ENCODE data around the gene BSN.

Gene BSN

GRCh38 chr3:49652903-49653415 is 98.7 kb downstream of the BSN start:
- TF ChIP-seq SIN3A (IDR thresholded peaks at IDR 0.05; ENCODE audit: borderline replicate concordance, insufficient read depth, low read length) = no peak
- TF ChIP-seq, protein P1, sequence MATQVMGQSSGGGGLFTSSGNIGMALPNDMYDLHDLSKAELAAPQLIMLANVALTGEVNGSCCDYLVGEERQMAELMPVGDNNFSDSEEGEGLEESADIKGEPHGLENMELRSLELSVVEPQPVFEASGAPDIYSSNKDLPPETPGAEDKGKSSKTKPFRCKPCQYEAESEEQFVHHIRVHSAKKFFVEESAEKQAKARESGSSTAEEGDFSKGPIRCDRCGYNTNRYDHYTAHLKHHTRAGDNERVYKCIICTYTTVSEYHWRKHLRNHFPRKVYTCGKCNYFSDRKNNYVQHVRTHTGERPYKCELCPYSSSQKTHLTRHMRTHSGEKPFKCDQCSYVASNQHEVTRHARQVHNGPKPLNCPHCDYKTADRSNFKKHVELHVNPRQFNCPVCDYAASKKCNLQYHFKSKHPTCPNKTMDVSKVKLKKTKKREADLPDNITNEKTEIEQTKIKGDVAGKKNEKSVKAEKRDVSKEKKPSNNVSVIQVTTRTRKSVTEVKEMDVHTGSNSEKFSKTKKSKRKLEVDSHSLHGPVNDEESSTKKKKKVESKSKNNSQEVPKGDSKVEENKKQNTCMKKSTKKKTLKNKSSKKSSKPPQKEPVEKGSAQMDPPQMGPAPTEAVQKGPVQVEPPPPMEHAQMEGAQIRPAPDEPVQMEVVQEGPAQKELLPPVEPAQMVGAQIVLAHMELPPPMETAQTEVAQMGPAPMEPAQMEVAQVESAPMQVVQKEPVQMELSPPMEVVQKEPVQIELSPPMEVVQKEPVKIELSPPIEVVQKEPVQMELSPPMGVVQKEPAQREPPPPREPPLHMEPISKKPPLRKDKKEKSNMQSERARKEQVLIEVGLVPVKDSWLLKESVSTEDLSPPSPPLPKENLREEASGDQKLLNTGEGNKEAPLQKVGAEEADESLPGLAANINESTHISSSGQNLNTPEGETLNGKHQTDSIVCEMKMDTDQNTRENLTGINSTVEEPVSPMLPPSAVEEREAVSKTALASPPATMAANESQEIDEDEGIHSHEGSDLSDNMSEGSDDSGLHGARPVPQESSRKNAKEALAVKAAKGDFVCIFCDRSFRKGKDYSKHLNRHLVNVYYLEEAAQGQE (IDR thresholded peaks at IDR 0.05; ENCODE audit: insufficient read depth in 1 of 2, low read depth in 2 of 2, low read length in 2 of 2) = no peak
- no peak for TF ChIP-seq POLR2AphosphoS5 (IDR thresholded peaks at IDR 0.05; ENCODE audit: low read depth, low read length)
- no peak for TF ChIP-seq FOXP2 (optimal IDR thresholded peaks at IDR 0.05; ENCODE audit: borderline replicate concordance, extremely low read depth, extremely low read length, insufficient read depth)
- no peak for TF ChIP-seq TAF1 (IDR thresholded peaks at IDR 0.05; ENCODE audit: borderline replicate concordance, insufficient read depth, low read length)

DNA sequence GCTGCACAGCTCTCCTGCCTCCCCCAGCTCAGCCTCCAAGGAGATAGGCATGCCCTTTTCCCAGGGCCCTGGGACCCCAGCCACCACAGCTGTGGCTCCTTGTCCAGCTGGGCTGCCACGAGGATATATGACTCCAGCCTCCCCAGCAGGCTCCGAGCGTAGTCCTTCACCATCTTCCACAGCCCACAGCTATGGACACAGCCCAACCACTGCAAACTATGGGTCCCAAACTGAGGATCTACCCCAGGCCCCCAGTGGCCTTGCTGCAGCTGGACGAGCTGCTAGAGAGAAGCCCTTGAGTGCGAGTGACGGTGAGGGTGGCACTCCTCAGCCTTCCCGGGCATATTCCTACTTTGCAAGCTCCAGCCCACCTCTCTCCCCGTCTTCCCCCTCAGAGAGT is 99.3 kb downstream of the BSN start:
- no peak for TF ChIP-seq FOXP2 (optimal IDR thresholded peaks at IDR 0.05; ENCODE audit: borderline replicate concordance, extremely low read depth, extremely low read length, insufficient read depth)
- no peak for TF ChIP-seq POLR2AphosphoS5 (IDR thresholded peaks at IDR 0.05; ENCODE audit: low read depth, low read length)
- TF ChIP-seq TAF1 (IDR thresholded peaks at IDR 0.05; ENCODE audit: borderline replicate concordance, insufficient read depth, low read length) = no peak
- TF ChIP-seq SIN3A (IDR thresholded peaks at IDR 0.05; ENCODE audit: borderline replicate concordance, insufficient read depth, low read length) = no peak
- TF ChIP-seq, protein P1 (IDR thresholded peaks at IDR 0.05; ENCODE audit: insufficient read depth in 1 of 2, low read depth in 2 of 2, low read length in 2 of 2) = no peak

DNA sequence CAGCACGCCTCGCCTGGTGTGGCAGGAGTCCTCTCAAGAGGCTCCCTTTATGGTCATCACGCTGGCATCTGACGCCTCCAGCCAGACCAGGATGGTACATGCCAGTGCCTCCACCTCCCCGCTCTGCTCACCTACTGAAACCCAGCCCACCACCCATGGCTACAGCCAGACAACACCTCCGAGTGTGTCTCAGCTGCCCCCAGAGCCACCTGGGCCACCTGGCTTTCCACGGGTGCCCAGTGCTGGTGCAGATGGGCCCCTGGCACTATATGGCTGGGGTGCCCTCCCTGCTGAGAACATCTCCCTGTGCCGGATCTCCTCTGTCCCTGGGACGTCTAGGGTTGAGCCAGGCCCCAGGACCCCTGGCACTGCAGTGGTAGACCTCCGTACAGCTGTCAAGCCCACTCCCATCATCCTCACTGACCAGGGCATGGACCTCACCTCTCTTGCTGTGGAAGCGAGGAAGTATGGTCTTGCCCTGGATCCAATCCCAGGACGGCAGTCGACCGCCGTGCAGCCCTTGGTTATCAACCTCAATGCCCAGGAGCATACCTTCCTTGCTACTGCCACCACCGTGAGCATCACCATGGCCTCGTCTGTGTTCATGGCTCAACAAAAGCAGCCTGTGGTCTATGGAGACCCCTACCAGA is 100.0 kb downstream of the BSN start:
- TF ChIP-seq FOXP2 (optimal IDR thresholded peaks at IDR 0.05; ENCODE audit: borderline replicate concordance, extremely low read depth, extremely low read length, insufficient read depth) (no peak), POLR2AphosphoS5 (IDR thresholded peaks at IDR 0.05; ENCODE audit: low read depth, low read length) (no peak), SIN3A (IDR thresholded peaks at IDR 0.05; ENCODE audit: borderline replicate concordance, insufficient read depth, low read length) (no peak)
- TF ChIP-seq, protein P1 (IDR thresholded peaks at IDR 0.05; ENCODE audit: insufficient read depth in 1 of 2, low read depth in 2 of 2, low read length in 2 of 2) = no peak

GRCh38 chr3:49654955-49655556 is 100.8 kb downstream of the BSN start:
- TF ChIP-seq POLR2AphosphoS5 (IDR thresholded peaks at IDR 0.05; ENCODE audit: low read depth, low read length) (no peak), TAF1 (IDR thresholded peaks at IDR 0.05; ENCODE audit: borderline replicate concordance, insufficient read depth, low read length) (no peak), FOXP2 (optimal IDR thresholded peaks at IDR 0.05; ENCODE audit: borderline replicate concordance, extremely low read depth, extremely low read length, insufficient read depth) (no peak)

GRCh38 chr3:49655731-49656285 is 101.5 kb downstream of the BSN start:
- no peak for TF ChIP-seq POLR2AphosphoS5 (IDR thresholded peaks at IDR 0.05; ENCODE audit: low read depth, low read length)
- TF ChIP-seq TAF1 (IDR thresholded peaks at IDR 0.05; ENCODE audit: borderline replicate concordance, insufficient read depth, low read length) = no peak
- no peak for TF ChIP-seq FOXP2 (optimal IDR thresholded peaks at IDR 0.05; ENCODE audit: borderline replicate concordance, extremely low read depth, extremely low read length, insufficient read depth)
